Measurements from ENCODE around the gene COQ9. TPM values are rescaled to one million over a fixed set of nuclear protein-coding genes. Genes with fewer than 3 reads are reported as not detected.

The COQ9 gene
- total RNA-seq, 1 experiment from 2014 or later, result 62.7 TPM

GRCh38 chr16:57444711-57445110 is 2.6 kb upstream of the COQ9 start:
- ATAC-seq, result no peak
- H3K79me2 ChIP-seq (ENCODE audit: insufficient read depth, low read length), result peaks cover 85% of the 10 kb centered on the region
- H3K9me2 ChIP-seq (ENCODE audit: insufficient read depth), result no peaks in the 10 kb centered on the region
- no peak for TF ChIP-seq ZFX (IDR thresholded peaks at IDR 0.05)
- no peak for TF ChIP-seq CTCF (IDR thresholded peaks at IDR 0.05 in 2 of 3, conservative IDR thresholded peaks at IDR 0.05 in 1 of 3; ENCODE audit: borderline replicate concordance in 1 of 3, insufficient read depth in 1 of 3, low read depth in 2 of 3, low read length in 2 of 3)
- TF ChIP-seq TCF7L2 (IDR thresholded peaks at IDR 0.05; ENCODE audit: borderline replicate concordance, extremely low read depth, insufficient read depth, insufficient read length), result no peak
- TF ChIP-seq POLR2AphosphoS5 (IDR thresholded peaks at IDR 0.05; ENCODE audit: low read depth, low read length), result no peak
- no peak for TF ChIP-seq MAX (IDR thresholded peaks at IDR 0.05)
- TF ChIP-seq EZH2 (IDR thresholded peaks at IDR 0.05), result no peak
- no peak for TF ChIP-seq CEBPB (IDR thresholded peaks at IDR 0.05; ENCODE audit: low read depth)
- no peak for TF ChIP-seq YY1 (IDR thresholded peaks at IDR 0.05; ENCODE audit: extremely low read depth, insufficient replicate concordance, low read depth, low read length)
- no peak for TF ChIP-seq SRF (IDR thresholded peaks at IDR 0.05; ENCODE audit: low read depth)
- TF ChIP-seq, protein P1, sequence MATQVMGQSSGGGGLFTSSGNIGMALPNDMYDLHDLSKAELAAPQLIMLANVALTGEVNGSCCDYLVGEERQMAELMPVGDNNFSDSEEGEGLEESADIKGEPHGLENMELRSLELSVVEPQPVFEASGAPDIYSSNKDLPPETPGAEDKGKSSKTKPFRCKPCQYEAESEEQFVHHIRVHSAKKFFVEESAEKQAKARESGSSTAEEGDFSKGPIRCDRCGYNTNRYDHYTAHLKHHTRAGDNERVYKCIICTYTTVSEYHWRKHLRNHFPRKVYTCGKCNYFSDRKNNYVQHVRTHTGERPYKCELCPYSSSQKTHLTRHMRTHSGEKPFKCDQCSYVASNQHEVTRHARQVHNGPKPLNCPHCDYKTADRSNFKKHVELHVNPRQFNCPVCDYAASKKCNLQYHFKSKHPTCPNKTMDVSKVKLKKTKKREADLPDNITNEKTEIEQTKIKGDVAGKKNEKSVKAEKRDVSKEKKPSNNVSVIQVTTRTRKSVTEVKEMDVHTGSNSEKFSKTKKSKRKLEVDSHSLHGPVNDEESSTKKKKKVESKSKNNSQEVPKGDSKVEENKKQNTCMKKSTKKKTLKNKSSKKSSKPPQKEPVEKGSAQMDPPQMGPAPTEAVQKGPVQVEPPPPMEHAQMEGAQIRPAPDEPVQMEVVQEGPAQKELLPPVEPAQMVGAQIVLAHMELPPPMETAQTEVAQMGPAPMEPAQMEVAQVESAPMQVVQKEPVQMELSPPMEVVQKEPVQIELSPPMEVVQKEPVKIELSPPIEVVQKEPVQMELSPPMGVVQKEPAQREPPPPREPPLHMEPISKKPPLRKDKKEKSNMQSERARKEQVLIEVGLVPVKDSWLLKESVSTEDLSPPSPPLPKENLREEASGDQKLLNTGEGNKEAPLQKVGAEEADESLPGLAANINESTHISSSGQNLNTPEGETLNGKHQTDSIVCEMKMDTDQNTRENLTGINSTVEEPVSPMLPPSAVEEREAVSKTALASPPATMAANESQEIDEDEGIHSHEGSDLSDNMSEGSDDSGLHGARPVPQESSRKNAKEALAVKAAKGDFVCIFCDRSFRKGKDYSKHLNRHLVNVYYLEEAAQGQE (IDR thresholded peaks at IDR 0.05; ENCODE audit: low read depth), result no peak
- no peak for TF ChIP-seq POLR2A (IDR thresholded peaks at IDR 0.05; ENCODE audit: borderline replicate concordance, extremely low read depth, insufficient read depth, insufficient read length)
- TF ChIP-seq, protein P2, sequence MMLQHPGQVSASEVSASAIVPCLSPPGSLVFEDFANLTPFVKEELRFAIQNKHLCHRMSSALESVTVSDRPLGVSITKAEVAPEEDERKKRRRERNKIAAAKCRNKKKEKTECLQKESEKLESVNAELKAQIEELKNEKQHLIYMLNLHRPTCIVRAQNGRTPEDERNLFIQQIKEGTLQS (IDR thresholded peaks at IDR 0.05), result no peak
- H3K9ac ChIP-seq (ENCODE audit: low read length), result no peak overlapping the region
- ChIA-PET POLR2A (interaction anchor here (1.0 kb wide), 1 partner anchor 27 kb away, joined by 3 read pairs; no protein-coding TSS in a partner anchor), RAD21 (ENCODE audit: low non-redundant PET in 1 of 2, low total read pairs in 2 of 2, uncharacterized antibody in 2 of 2, unreplicated experiment in 2 of 2) (no interaction called here), CTCF (no interaction called here)
- H3K27me3 ChIP-seq (ENCODE audit: insufficient read depth, low read length), result no peaks in the 10 kb centered on the region
- peaks cover 0 to 21% of the 10 kb centered on the region in 2 experiments for H3K36me3 ChIP-seq (ENCODE audit: control insufficient read depth in 1 of 2, insufficient read depth in 2 of 2, low read length in 2 of 2)
- DNase-seq (ENCODE audit: low read depth, low spot score), result no peak
- no peak overlapping the region for H3K4me3 ChIP-seq (replicated peaks in 1 of 2; ENCODE audit: low read depth in 1 of 2, low read length in 2 of 2)
- no peak overlapping the region for H3K27ac ChIP-seq (ENCODE audit: low read depth, low read length)
- intact Hi-C loops (cut with micrococcal nuclease), result no loop called here
- no peak overlapping the region for H3K4me2 ChIP-seq (ENCODE audit: low read length)
- H3K4me1 ChIP-seq (ENCODE audit: control insufficient read depth in 1 of 2, insufficient read depth in 2 of 2, low read length in 2 of 2), result peaks cover 10 to 19% of the 10 kb centered on the region in 2 experiments
- no peaks in the 10 kb centered on the region for H4K20me1 ChIP-seq (ENCODE audit: insufficient read depth)
- BruUV-seq (replicated peaks), result no TSS peak
- no peaks in the 10 kb centered on the region for H3K9me3 ChIP-seq (ENCODE audit: control insufficient read depth in 1 of 2, insufficient read depth in 1 of 2, low read depth in 1 of 2, low read length in 2 of 2)
- H2AFZ ChIP-seq (ENCODE audit: low read depth, low read length, poor library complexity, severe bottlenecking), result no peak overlapping the region
